Chondrocyte (in vitro differentiated cells): ENCODE results near the gene CD300LG. TPM values are rescaled to one million over a fixed set of nuclear protein-coding genes. Genes with fewer than 3 reads are reported as not detected.
"Not testable (repeated sequence)": the region's sequence is repeated elsewhere in the genome, so short reads cannot be mapped to it uniquely, and the experiment has no call there.

ENCODE experiments used
- DNase-seq: peaks from one replicate; pipeline ENCODE4 v3.0.0; 2021; ENCODE audit warnings: mixed read lengths, low spot score
- H3K27ac Mint-ChIP-seq: one replicate; pipeline ENCODE4 v1.8.0; 2021; ENCODE audit warnings: mild to moderate bottlenecking, moderate library complexity, mixed read lengths; ENCODE audit not compliant: unreplicated experiment
- H3K27me3 Mint-ChIP-seq: 2 replicates; pipeline ENCODE4 v1.8.0; 2021; ENCODE audit warnings: low read depth, mixed read lengths
- H3K36me3 Mint-ChIP-seq: 2 replicates; pipeline ENCODE4 v1.8.0; 2021; ENCODE audit warnings: low read depth, mixed read lengths
- H3K4me1 Mint-ChIP-seq: 2 replicates; pipeline ENCODE4 v1.8.0; 2021; ENCODE audit warnings: low read depth, mild to moderate bottlenecking, mixed read lengths
- H3K4me3 Mint-ChIP-seq: one replicate; pipeline ENCODE4 v1.8.0; 2021; ENCODE audit warnings: mild to moderate bottlenecking, moderate library complexity, mixed read lengths; ENCODE audit not compliant: unreplicated experiment
- H3K9me3 Mint-ChIP-seq: 2 replicates; pipeline ENCODE4 v1.8.0; 2021; ENCODE audit warnings: low read depth, mixed read lengths
- long read RNA-seq: library from polyadenylated mRNA; stranded (forward); transcript quantifications from one replicate; pipeline ENCODE4 v2.0.0, GENCODE V29; 2021
- total RNA-seq: library from RNA; stranded (reverse); gene quantifications from 3 replicates; pipeline ENCODE4 v1.2.1, GENCODE V29; 2021
- TF ChIP-seq, protein P1 (sequence below): fragments of 200-600 bp; sonication (generic); IDR thresholded peaks from 2 replicates; pipeline ENCODE4 v1.5.0; 2021; ENCODE audit warnings: antibody characterized with exemption, mild to moderate bottlenecking, moderate library complexity

Gene CD300LG
- 0.15 TPM in 1 of 3 replicates, not detected in the others for total RNA-seq
- long read RNA-seq, result 0 reads

DNA sequence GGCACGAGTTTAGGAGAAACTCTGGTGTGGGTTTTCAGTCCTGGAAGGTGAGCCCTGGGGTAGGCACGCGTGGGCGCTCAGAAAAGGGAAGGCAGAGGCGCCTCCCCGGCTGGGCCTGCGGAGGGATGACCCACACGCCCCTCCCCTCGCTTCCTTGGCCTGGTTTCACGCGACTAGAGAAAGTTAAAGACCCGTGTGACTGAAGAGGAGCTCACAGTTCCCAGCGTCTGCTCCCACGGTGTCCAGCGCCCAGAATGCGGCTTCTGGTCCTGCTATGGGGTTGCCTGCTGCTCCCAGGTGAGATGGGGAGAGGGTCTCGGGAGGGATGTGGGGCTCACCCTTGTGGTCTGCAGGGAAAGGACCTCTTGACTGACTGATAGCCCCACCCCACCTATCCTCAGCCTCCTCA is at the start of gene CD300LG:
Gene CD300LG, plus strand, starts transcription at position 214 of the 409 bp plus-strand sequence. Its CDS starts 41 bp downstream, at position 255.
- Mint-ChIP-seq H3K4me3 (no peak within 1 kb of the TSS), H3K9me3 (no peaks in the 10 kb centered on the region), H3K4me1 (peaks cover 16% of the 10 kb centered on the region), H3K27me3 (peaks cover 3% of the 10 kb centered on the region), H3K27ac (peak within 1 kb of the TSS; percentile 59), H3K36me3 (no peaks in the 10 kb centered on the region)
- DNase-seq, result no peak
- TF ChIP-seq, protein P1, sequence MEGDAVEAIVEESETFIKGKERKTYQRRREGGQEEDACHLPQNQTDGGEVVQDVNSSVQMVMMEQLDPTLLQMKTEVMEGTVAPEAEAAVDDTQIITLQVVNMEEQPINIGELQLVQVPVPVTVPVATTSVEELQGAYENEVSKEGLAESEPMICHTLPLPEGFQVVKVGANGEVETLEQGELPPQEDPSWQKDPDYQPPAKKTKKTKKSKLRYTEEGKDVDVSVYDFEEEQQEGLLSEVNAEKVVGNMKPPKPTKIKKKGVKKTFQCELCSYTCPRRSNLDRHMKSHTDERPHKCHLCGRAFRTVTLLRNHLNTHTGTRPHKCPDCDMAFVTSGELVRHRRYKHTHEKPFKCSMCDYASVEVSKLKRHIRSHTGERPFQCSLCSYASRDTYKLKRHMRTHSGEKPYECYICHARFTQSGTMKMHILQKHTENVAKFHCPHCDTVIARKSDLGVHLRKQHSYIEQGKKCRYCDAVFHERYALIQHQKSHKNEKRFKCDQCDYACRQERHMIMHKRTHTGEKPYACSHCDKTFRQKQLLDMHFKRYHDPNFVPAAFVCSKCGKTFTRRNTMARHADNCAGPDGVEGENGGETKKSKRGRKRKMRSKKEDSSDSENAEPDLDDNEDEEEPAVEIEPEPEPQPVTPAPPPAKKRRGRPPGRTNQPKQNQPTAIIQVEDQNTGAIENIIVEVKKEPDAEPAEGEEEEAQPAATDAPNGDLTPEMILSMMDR, result no peak

DNA sequence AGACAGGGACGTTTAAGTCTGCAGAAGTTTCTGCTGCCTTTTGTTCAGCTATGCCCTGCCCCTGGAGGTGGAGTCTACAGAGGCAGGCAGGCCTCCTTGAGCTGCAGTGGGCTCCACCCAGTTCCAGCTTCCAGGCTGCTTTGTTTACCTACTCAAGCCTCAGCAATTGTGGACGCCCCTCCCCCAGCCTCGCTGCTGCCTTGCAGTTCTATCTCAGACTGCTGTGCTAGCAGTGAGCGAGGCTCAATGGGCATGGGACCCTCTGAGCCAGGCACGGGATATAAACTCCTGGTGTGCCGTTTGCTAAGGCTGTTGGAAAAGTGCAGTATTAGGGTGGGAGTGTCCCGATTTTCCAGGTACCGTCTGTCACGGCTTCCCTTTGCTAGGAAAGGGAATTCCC is 49.0 kb upstream of the CD300LG start:
- not testable (repeated sequence) for H3K4me1 Mint-ChIP-seq, H3K27ac Mint-ChIP-seq, H3K4me3 Mint-ChIP-seq, DNase-seq, H3K27me3 Mint-ChIP-seq
- Mint-ChIP-seq H3K36me3 (peaks cover 19% of the 10 kb centered on the region), H3K9me3 (peaks cover 29% of the 10 kb centered on the region)

- Mint-ChIP-seq H3K9me3 (peaks cover 23% of the 10 kb centered on the region), H3K27ac (no peak overlapping the region), H3K4me3 (no peak overlapping the region), H3K27me3 (no peaks in the 10 kb centered on the region), H3K36me3 (peaks cover 18% of the 10 kb centered on the region), H3K4me1 (no peaks in the 10 kb centered on the region)
- no peak for DNase-seq
- TF ChIP-seq, protein P1, result no peak
Observed at GRCh38 chr17:43799047-43799446, 47.9 kb upstream of the CD300LG start.

GRCh38 chr17:43800736-43801135 is 46.2 kb upstream of the CD300LG start:
- no peak overlapping the region for H3K27ac Mint-ChIP-seq
- TF ChIP-seq, protein P1, result no peak
- peaks cover 12% of the 10 kb centered on the region for H3K9me3 Mint-ChIP-seq
- H3K27me3 Mint-ChIP-seq, result no peaks in the 10 kb centered on the region
- no peaks in the 10 kb centered on the region for H3K4me1 Mint-ChIP-seq
- DNase-seq, result no peak
- peaks cover 21% of the 10 kb centered on the region for H3K36me3 Mint-ChIP-seq
- H3K4me3 Mint-ChIP-seq, result no peak overlapping the region

DNA sequence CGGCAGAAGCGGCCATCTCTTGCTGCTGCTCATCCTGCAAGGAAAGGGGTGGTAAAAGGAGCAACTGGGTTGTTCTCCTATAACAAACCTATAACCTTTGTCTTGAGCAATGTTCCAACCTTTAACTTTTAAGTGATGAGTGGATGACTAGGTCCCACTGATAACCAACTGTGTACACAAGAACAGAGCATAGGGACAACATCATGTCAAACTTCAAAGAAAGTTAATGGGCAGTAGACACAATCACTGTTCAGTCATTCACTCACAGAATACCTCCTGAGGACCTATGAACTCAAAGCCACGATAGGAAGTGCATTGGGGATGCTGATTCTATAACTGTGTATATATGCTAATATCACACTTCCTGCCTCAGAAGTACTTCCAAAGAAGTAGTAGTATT is 45.1 kb upstream of the CD300LG start:
- H3K36me3 Mint-ChIP-seq, result peaks cover 21% of the 10 kb centered on the region
- H3K27ac Mint-ChIP-seq, result no peak overlapping the region
- peaks cover 4% of the 10 kb centered on the region for H3K9me3 Mint-ChIP-seq
- no peaks in the 10 kb centered on the region for H3K4me1 Mint-ChIP-seq
- no peak overlapping the region for H3K4me3 Mint-ChIP-seq
- H3K27me3 Mint-ChIP-seq, result no peaks in the 10 kb centered on the region
- DNase-seq, result no peak
- TF ChIP-seq, protein P1, result no peak

- TF ChIP-seq, protein P1, result no peak
- Mint-ChIP-seq H3K27me3 (no peaks in the 10 kb centered on the region), H3K4me1 (peaks cover 4% of the 10 kb centered on the region), H3K36me3 (peaks cover 25% of the 10 kb centered on the region), H3K4me3 (no peak overlapping the region), H3K27ac (no peak overlapping the region), H3K9me3 (no peaks in the 10 kb centered on the region)
- no peak for DNase-seq
Observed at GRCh38 chr17:43803758-43804157, 43.2 kb upstream of the CD300LG start.
